HepG2 (cell line): Measurements from ENCODE around the gene EEF1AKMT4. TPM values are rescaled to one million over a fixed set of nuclear protein-coding genes. Genes with fewer than 3 reads are reported as not detected.

ENCODE experiments used
- ARID2 ChIP-seq: sonication (generic); formaldehyde crosslinking; IDR thresholded peaks from 2 replicates; pipeline ENCODE4 v1.8.1; 2022; ENCODE audit warnings: mild to moderate bottlenecking, missing genetic modification reagents, borderline replicate concordance
- CCDC6 ChIP-seq: sonication (generic); formaldehyde crosslinking; IDR thresholded peaks from 2 replicates; pipeline ENCODE4 v1.8.1; 2022; ENCODE audit warnings: mild to moderate bottlenecking, missing genetic modification reagents, moderate library complexity
- CTCF ChIP-seq: sonication (generic); formaldehyde crosslinking; IDR thresholded peaks from 2 replicates; pipeline ENCODE4 v1.5.0; 2020; ENCODE audit warnings: mild to moderate bottlenecking, missing genetic modification reagents, moderate library complexity
- DNMT1 ChIP-seq: sonication (generic); formaldehyde crosslinking; IDR thresholded peaks from 2 replicates; pipeline ENCODE4 v1.5.1; 2020; ENCODE audit warnings: mild to moderate bottlenecking, missing genetic modification reagents
- E2F1 ChIP-seq: sonication (generic); formaldehyde crosslinking; IDR thresholded peaks from 2 replicates; pipeline ENCODE4 v1.5.0; 2020; ENCODE audit warnings: missing genetic modification reagents
- HNF1A ChIP-seq, 2 experiments: sonication (generic) in 1 of 2; formaldehyde crosslinking in 1 of 2; IDR thresholded peaks; 2 replicates each; pipeline versions ENCODE4 v1.4.0 to v1.6.1; 2016 to 2020; ENCODE audit warnings: borderline replicate concordance in 1 of 2, low read depth in 1 of 2, mild to moderate bottlenecking in 1 of 2, missing genetic modification reagents in 1 of 2
- KLF13 ChIP-seq: sonication (generic); formaldehyde crosslinking; IDR thresholded peaks from 2 replicates; pipeline ENCODE4 v1.4.0; 2020; ENCODE audit warnings: mild to moderate bottlenecking, missing genetic modification reagents
- MTA3 ChIP-seq: sonication (generic); formaldehyde crosslinking; IDR thresholded peaks from 2 replicates; pipeline ENCODE4 v1.4.0; 2020; ENCODE audit warnings: missing genetic modification reagents
- NFRKB ChIP-seq: fragments of 450-650 bp; IDR thresholded peaks from 2 replicates; pipeline ENCODE4 v1.6.1; 2017
- RBM39 ChIP-seq: fragments of 200-400 bp; formaldehyde crosslinking; IDR thresholded peaks from one replicate; pipeline ENCODE4 v1.6.1; 2018; ENCODE audit warnings: antibody characterized with exemption, mild to moderate bottlenecking, low read depth, low read length; ENCODE audit not compliant: poor library complexity, severe bottlenecking
- RNF219 ChIP-seq: sonication (generic); formaldehyde crosslinking; IDR thresholded peaks from 2 replicates; pipeline ENCODE4 v1.5.0; 2020; ENCODE audit warnings: mild to moderate bottlenecking, missing genetic modification reagents
- TBP ChIP-seq: sonication (generic); formaldehyde crosslinking; IDR thresholded peaks from 2 replicates; pipeline ENCODE4 v1.5.0; 2020; ENCODE audit warnings: missing genetic modification reagents
- ZBTB42 ChIP-seq: sonication (generic); formaldehyde crosslinking; IDR thresholded peaks from 2 replicates; pipeline ENCODE4 v1.5.0; 2020; ENCODE audit warnings: mild to moderate bottlenecking, missing genetic modification reagents
- ZFP36L1 ChIP-seq: sonication (generic); formaldehyde crosslinking; IDR thresholded peaks from 2 replicates; pipeline ENCODE4 v1.8.0; 2022; ENCODE audit warnings: mild to moderate bottlenecking, missing genetic modification reagents, moderate library complexity
- ZFP36L2 ChIP-seq: sonication (generic); formaldehyde crosslinking; IDR thresholded peaks from 2 replicates; pipeline ENCODE4 v1.4.0; 2020; ENCODE audit warnings: missing genetic modification reagents
- ZFX ChIP-seq: sonication (generic); formaldehyde crosslinking; IDR thresholded peaks from 2 replicates; pipeline ENCODE4 v1.4.0; 2020; ENCODE audit warnings: mild to moderate bottlenecking, low read depth, missing genetic modification reagents, moderate library complexity
- ZNF552 ChIP-seq: sonication (generic); formaldehyde crosslinking; IDR thresholded peaks from 2 replicates; pipeline ENCODE4 v1.9.0; 2022; ENCODE audit warnings: missing genetic modification reagents, mild to moderate bottlenecking, borderline replicate concordance
- ZNF562 ChIP-seq: sonication (generic); formaldehyde crosslinking; IDR thresholded peaks from 2 replicates; pipeline ENCODE4 v1.8.0; 2022; ENCODE audit warnings: missing genetic modification reagents, borderline replicate concordance
- ZNF772 ChIP-seq: sonication (generic); formaldehyde crosslinking; IDR thresholded peaks from 2 replicates; pipeline ENCODE4 v1.5.0; 2020; ENCODE audit warnings: mild to moderate bottlenecking, missing genetic modification reagents
- polyA plus RNA-seq, 8 experiments: library from polyadenylated mRNA; depleted of rRNA in 3 of 8; stranded (reverse) in 7 of 8; unstranded in 1 of 8; fragments of >200 nt; fragmentation: Illumina TruSeq in 4 of 8; extraction: Trizol in 4 of 8; gene quantifications; 2 replicates each; pipeline versions ENCODE4 v1.2.1 to v1.2.3, GENCODE V29; 2011 to 2016; ENCODE audit warnings: low read depth in 4 of 8, missing spikeins in 1 of 8, mixed read lengths in 1 of 8; ENCODE audit not compliant: insufficient read depth in 1 of 8
- total RNA-seq, 5 experiments: library from RNA; depleted of rRNA; stranded (reverse); fragments of >200 nt; fragmentation: Illumina TruSeq; extraction: Trizol; gene quantifications; 2 replicates each; pipeline ENCODE4 v1.2.3, GENCODE V29; 2016; ENCODE audit warnings: low read depth in 1 of 5

EEF1AKMT4 gene
- total and polyA plus RNA-seq, 2 of the 13 experiments (the other 11 are each of a cell fraction or from before 2014, with no cell fraction given): 13.1 to 15.8 TPM

- TF ChIP-seq ZFP36L1 (CRISPR knock-in tag): no peak
- peak; percentile 94 for TF ChIP-seq ZNF552 (CRISPR knock-in tag)
- TF ChIP-seq TBP (CRISPR knock-in tag): no peak
- peak; percentile 93 for TF ChIP-seq ZFX (CRISPR knock-in tag)
- peak; percentile 92; the same call in 1 of the 2 replicates for TF ChIP-seq ZNF772 (CRISPR knock-in tag)
- peak; percentile 85; the same call in 1 of the 2 replicates for TF ChIP-seq ZBTB42 (CRISPR knock-in tag)
- TF ChIP-seq DNMT1: peak; percentile 62; the same call in 1 of the 2 replicates
- TF ChIP-seq CTCF: peak; percentile 99
- no peak for TF ChIP-seq NFRKB
- no peak for TF ChIP-seq KLF13 (CRISPR knock-in tag)
- TF ChIP-seq RNF219: no peak
- peak; percentile 47; the same call in 1 of the 2 replicates for TF ChIP-seq ZNF562
- peak; percentile 69 for TF ChIP-seq E2F1
- no peak for TF ChIP-seq ZFP36L2 (CRISPR knock-in tag)
- TF ChIP-seq ARID2 (CRISPR knock-in tag): peak; percentile 42; the same call in 1 of the 2 replicates
- peak; percentile 92 for TF ChIP-seq CCDC6
- TF ChIP-seq HNF1A (IDR thresholded peaks at IDR 0.05; ENCODE audit: low read depth): no peak
- TF ChIP-seq HNF1A (CRISPR knock-in tag; IDR thresholded peaks at IDR 0.05; ENCODE audit: borderline replicate concordance): peak; percentile 90
- no peak for TF ChIP-seq MTA3 (CRISPR knock-in tag)
- TF ChIP-seq RBM39: peak; percentile 94
These were observed 7.8 kb upstream of the EEF1AKMT4 start (continued) for GRCh38 chr3:184241447-184242296.
